ENCODE measurements around the gene ARHGAP10. TPM values are rescaled to one million over a fixed set of nuclear protein-coding genes. Genes with fewer than 3 reads are reported as not detected.

Gene ARHGAP10
- total RNA-seq, 1 experiment from 2014 or later = 6.1 TPM

DNA sequence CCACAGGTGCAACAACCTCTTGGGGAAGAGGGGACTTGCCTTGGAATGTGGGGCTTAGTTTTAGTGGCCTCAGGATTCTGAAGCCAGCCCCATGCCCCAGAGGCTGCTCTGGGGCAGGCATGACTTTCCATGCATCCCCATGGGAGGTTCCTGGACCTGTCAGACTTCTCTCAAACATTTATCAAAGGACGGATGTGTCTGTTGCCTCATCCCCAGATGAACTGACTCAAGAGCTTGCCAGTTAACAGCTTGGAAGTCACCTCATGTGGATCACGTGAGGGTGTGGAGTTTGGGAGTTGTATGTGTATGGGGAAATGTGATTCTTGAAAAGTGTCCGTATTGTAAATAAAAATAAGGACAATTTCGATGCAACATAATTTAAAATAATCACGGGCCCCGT lies 341.5 kb downstream of the ARHGAP10 start:
- no peak for DNase-seq
- no peaks in the 10 kb centered on the region for H3K27me3 Mint-ChIP-seq (ENCODE audit: unreplicated experiment)
- no TSS peak for BruUV-seq (replicated peaks)
- H3K4me3 Mint-ChIP-seq (ENCODE audit: low read depth, unreplicated experiment) = no peak overlapping the region
- H3K9me3 Mint-ChIP-seq (ENCODE audit: low read depth, unreplicated experiment) = peaks cover 5% of the 10 kb centered on the region
- peaks cover 4% of the 10 kb centered on the region for H3K36me3 Mint-ChIP-seq (ENCODE audit: insufficient read depth, unreplicated experiment)
- CTCF ChIA-PET = no interaction called here
- no peaks in the 10 kb centered on the region for H3K4me1 Mint-ChIP-seq (ENCODE audit: low read depth, unreplicated experiment)
- H3K27ac Mint-ChIP-seq (ENCODE audit: unreplicated experiment) = no peak overlapping the region
- intact Hi-C loops (cut with micrococcal nuclease; ENCODE audit: unreplicated experiment) = no loop called here
- TF ChIP-seq, protein P1, sequence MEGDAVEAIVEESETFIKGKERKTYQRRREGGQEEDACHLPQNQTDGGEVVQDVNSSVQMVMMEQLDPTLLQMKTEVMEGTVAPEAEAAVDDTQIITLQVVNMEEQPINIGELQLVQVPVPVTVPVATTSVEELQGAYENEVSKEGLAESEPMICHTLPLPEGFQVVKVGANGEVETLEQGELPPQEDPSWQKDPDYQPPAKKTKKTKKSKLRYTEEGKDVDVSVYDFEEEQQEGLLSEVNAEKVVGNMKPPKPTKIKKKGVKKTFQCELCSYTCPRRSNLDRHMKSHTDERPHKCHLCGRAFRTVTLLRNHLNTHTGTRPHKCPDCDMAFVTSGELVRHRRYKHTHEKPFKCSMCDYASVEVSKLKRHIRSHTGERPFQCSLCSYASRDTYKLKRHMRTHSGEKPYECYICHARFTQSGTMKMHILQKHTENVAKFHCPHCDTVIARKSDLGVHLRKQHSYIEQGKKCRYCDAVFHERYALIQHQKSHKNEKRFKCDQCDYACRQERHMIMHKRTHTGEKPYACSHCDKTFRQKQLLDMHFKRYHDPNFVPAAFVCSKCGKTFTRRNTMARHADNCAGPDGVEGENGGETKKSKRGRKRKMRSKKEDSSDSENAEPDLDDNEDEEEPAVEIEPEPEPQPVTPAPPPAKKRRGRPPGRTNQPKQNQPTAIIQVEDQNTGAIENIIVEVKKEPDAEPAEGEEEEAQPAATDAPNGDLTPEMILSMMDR (IDR thresholded peaks at IDR 0.05; ENCODE audit: unreplicated experiment) = no peak

DNA sequence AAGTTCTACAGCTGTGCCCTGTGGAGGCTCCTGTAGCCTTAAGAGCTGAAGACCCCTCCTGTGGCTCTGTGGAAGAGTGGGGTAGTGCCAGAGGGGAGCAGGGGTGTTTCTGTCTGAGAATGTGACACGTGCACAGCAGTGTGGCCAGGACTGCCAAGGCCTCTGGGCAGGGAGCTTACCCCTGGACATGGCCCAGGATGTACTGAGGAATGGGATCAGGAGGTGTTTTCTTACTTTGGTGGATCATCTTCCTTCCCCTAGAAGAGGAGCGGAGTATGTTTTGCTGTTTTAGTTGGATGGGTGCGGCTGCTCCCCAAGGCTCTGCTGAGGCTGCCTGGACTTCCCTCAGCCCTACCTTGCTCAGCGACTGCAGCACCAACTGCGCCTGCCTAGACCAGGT lies 342.6 kb downstream of the ARHGAP10 start:
- no TSS peak for BruUV-seq (replicated peaks)
- Mint-ChIP-seq H3K4me3 (ENCODE audit: low read depth, unreplicated experiment) (no peak overlapping the region), H3K9me3 (ENCODE audit: low read depth, unreplicated experiment) (peaks cover 5% of the 10 kb centered on the region), H3K36me3 (ENCODE audit: insufficient read depth, unreplicated experiment) (peaks cover 4% of the 10 kb centered on the region), H3K27ac (ENCODE audit: unreplicated experiment) (no peak overlapping the region), H3K4me1 (ENCODE audit: low read depth, unreplicated experiment) (no peaks in the 10 kb centered on the region), H3K27me3 (ENCODE audit: unreplicated experiment) (no peaks in the 10 kb centered on the region)
- CTCF ChIA-PET = no interaction called here
- TF ChIP-seq, protein P1 (IDR thresholded peaks at IDR 0.05; ENCODE audit: unreplicated experiment) = no peak
- intact Hi-C loops (cut with micrococcal nuclease; ENCODE audit: unreplicated experiment) = no loop called here
- no peak for DNase-seq

DNA sequence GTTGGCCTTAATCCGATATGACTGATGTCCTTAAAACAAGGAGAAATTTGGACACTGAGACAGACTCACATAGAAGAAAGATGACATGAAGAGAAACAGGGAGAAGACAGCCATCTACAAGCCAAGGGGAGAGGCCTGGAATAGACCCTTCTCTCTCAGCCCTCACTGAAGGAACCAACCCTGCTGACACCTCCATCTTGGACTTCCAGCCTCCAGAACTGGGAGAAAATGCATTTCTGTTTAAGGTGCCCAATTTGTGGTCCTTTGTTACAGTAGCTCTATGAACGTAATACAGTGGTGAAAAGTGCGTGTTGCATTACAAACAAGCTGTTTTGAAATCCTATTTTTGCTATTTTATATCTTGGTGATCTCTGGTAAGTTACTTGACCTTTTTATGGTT lies 343.6 kb downstream of the ARHGAP10 start:
- no peak for DNase-seq
- CTCF ChIA-PET = no interaction called here
- no peaks in the 10 kb centered on the region for H3K27me3 Mint-ChIP-seq (ENCODE audit: unreplicated experiment)
- H3K9me3 Mint-ChIP-seq (ENCODE audit: low read depth, unreplicated experiment) = peaks cover 5% of the 10 kb centered on the region
- intact Hi-C loops (cut with micrococcal nuclease; ENCODE audit: unreplicated experiment) = no loop called here
- BruUV-seq (replicated peaks) = no TSS peak
- TF ChIP-seq, protein P1 (IDR thresholded peaks at IDR 0.05; ENCODE audit: unreplicated experiment) = no peak
- no peaks in the 10 kb centered on the region for H3K4me1 Mint-ChIP-seq (ENCODE audit: low read depth, unreplicated experiment)
- no peak overlapping the region for H3K27ac Mint-ChIP-seq (ENCODE audit: unreplicated experiment)
- H3K4me3 Mint-ChIP-seq (ENCODE audit: low read depth, unreplicated experiment) = no peak overlapping the region
- H3K36me3 Mint-ChIP-seq (ENCODE audit: insufficient read depth, unreplicated experiment) = peaks cover 9% of the 10 kb centered on the region

DNA sequence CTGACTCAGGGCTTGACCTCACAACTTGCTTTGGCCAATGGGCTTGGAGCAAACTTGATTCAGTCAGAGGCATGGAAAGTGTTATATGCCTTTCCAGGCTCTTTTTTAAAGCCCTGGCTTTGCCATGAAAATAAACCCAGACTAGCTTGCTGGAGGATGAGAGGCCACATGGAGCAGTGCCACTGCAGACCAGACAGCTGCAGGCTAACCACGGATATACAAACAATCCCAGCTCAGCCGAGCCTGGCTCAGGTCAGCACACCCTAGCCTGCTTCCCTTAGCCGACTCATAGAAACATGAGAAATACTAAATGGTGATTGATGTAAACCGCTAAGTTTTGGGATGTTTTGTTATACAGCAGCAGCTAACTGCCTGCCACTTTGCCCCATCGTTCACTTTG lies 345.1 kb downstream of the ARHGAP10 start:
- no TSS peak for BruUV-seq (replicated peaks)
- TF ChIP-seq, protein P1 (IDR thresholded peaks at IDR 0.05; ENCODE audit: unreplicated experiment) = no peak
- Mint-ChIP-seq H3K4me1 (ENCODE audit: low read depth, unreplicated experiment) (no peaks in the 10 kb centered on the region), H3K36me3 (ENCODE audit: insufficient read depth, unreplicated experiment) (peaks cover 20% of the 10 kb centered on the region), H3K27me3 (ENCODE audit: unreplicated experiment) (no peaks in the 10 kb centered on the region), H3K27ac (ENCODE audit: unreplicated experiment) (no peak overlapping the region), H3K4me3 (ENCODE audit: low read depth, unreplicated experiment) (no peak overlapping the region), H3K9me3 (ENCODE audit: low read depth, unreplicated experiment) (peaks cover 5% of the 10 kb centered on the region)
- no peak for DNase-seq
- CTCF ChIA-PET = no interaction called here
- intact Hi-C loops (cut with micrococcal nuclease; ENCODE audit: unreplicated experiment) = no loop called here

DNA sequence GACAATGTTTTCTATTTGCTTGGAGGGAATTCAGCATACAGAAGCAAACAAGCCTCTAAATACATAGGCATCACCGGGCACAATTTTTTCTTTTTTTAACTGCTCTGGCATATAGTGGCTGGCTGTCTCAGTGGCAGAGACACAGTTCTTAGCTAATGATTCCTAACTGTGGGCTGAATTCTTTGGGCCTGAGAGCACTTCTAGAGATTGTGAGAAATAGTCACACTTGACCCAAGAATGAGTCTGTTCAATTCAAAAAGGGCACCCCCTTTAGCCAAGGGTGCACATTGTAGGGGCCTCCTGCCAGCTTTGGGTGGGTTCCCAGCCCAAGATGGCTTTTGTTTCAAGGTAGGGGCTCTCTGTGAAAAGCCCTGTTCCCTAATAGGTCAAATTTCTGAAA lies 345.7 kb downstream of the ARHGAP10 start:
- no peaks in the 10 kb centered on the region for H3K4me1 Mint-ChIP-seq (ENCODE audit: low read depth, unreplicated experiment)
- no TSS peak for BruUV-seq (replicated peaks)

More for the DNA sequence above, 345.7 kb downstream of the ARHGAP10 start:
- H3K27ac Mint-ChIP-seq (ENCODE audit: unreplicated experiment) = no peak overlapping the region
- H3K9me3 Mint-ChIP-seq (ENCODE audit: low read depth, unreplicated experiment) = peaks cover 5% of the 10 kb centered on the region
- TF ChIP-seq, protein P1 (IDR thresholded peaks at IDR 0.05; ENCODE audit: unreplicated experiment) = no peak
- H3K36me3 Mint-ChIP-seq (ENCODE audit: insufficient read depth, unreplicated experiment) = peaks cover 22% of the 10 kb centered on the region
- no peaks in the 10 kb centered on the region for H3K27me3 Mint-ChIP-seq (ENCODE audit: unreplicated experiment)
- intact Hi-C loops (cut with micrococcal nuclease; ENCODE audit: unreplicated experiment) = no loop called here
- no peak for DNase-seq
- no peak overlapping the region for H3K4me3 Mint-ChIP-seq (ENCODE audit: low read depth, unreplicated experiment)
- CTCF ChIA-PET = no interaction called here

Data from Calu3 (cell line).